Fibroblast of pulmonary artery (primary cell): ENCODE data around the gene CYB561.

ENCODE experiments used
- DNase-seq: peaks from one replicate; pipeline ENCODE4 v3.0.0-alpha.2; 2010; ENCODE audit warnings: low read depth
- H3K4me3 ChIP-seq: replicated peaks from 2 replicates; pipeline ENCODE4 v1.5.1; 2011; ENCODE audit warnings: low read depth, mild to moderate bottlenecking, control low read depth, low read length, moderate library complexity
- TF ChIP-seq, protein P1 (sequence below): IDR thresholded peaks from 2 replicates; pipeline ENCODE4 v1.5.1; 2011; ENCODE audit warnings: mild to moderate bottlenecking, control low read depth, low read length, inconsistent platforms; ENCODE audit errors: missing control alignments

CYB561 gene

GRCh38 chr17:63450551-63450950 is 4.4 kb upstream of the CYB561 start:
- TF ChIP-seq, protein P1, sequence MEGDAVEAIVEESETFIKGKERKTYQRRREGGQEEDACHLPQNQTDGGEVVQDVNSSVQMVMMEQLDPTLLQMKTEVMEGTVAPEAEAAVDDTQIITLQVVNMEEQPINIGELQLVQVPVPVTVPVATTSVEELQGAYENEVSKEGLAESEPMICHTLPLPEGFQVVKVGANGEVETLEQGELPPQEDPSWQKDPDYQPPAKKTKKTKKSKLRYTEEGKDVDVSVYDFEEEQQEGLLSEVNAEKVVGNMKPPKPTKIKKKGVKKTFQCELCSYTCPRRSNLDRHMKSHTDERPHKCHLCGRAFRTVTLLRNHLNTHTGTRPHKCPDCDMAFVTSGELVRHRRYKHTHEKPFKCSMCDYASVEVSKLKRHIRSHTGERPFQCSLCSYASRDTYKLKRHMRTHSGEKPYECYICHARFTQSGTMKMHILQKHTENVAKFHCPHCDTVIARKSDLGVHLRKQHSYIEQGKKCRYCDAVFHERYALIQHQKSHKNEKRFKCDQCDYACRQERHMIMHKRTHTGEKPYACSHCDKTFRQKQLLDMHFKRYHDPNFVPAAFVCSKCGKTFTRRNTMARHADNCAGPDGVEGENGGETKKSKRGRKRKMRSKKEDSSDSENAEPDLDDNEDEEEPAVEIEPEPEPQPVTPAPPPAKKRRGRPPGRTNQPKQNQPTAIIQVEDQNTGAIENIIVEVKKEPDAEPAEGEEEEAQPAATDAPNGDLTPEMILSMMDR, result no peak

GRCh38 chr17:63448655-63449054 is 2.5 kb upstream of the CYB561 start:
- TF ChIP-seq, protein P1, result no peak
- no peak for DNase-seq
- no peak overlapping the region for H3K4me3 ChIP-seq

More at GRCh38 chr17:63450551-63450950, 4.4 kb upstream of the CYB561 start:
- H3K4me3 ChIP-seq, result no peak overlapping the region
- no peak for DNase-seq

GRCh38 chr17:63447471-63448009 is 1.4 kb upstream of the CYB561 start:
- TF ChIP-seq, protein P1, result no peak
- H3K4me3 ChIP-seq, result no peak overlapping the region
- peak; percentile 65 for DNase-seq

- peak; percentile 81 for DNase-seq
- peak overlapping the region; percentile 51 for H3K4me3 ChIP-seq
Measured at GRCh38 chr17:63446753-63447470, 806 bp upstream of the CYB561 start.

GRCh38 chr17:63445571-63445953 is 544 bp downstream of the CYB561 start:
- TF ChIP-seq, protein P1, result no peak
- no peak for DNase-seq
- H3K4me3 ChIP-seq, result peak overlapping the region; percentile 51

More at GRCh38 chr17:63446753-63447470, 806 bp upstream of the CYB561 start:
- TF ChIP-seq, protein P1, result no peak

DNA sequence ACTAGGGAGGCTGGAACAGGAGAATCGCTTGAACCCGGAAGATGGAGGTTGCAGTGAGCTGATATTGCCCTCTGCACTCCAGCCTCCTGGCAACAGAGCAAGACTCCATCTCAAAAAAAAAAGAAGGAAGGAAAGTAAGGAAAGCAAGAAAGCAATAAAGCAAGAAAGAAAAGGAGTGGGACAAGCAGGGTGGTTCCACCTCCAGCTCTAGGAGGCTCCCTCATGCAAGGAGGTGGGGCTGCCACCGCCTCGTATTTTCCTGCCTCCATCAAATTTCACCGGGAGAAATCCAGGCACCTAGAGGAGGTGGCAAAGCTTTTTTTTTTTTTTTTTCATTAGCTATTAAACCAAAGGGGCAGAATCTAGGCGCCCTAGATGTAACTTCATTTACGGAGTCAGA is 1.0 kb downstream of the CYB561 start:
- H3K4me3 ChIP-seq, result peak overlapping the region; percentile 51
- TF ChIP-seq, protein P1, result no peak
- DNase-seq, result no peak
